ENCODE data around the gene GHRL. TPM values are rescaled to one million over a fixed set of nuclear protein-coding genes. Genes with fewer than 3 reads are reported as not detected.

Gene GHRL
- total and polyA plus RNA-seq, 2 donors (not counting 3 experiments of a cell fraction or from before 2014, with no cell fraction given) = not detected

- Histone ChIP-seq H3K4me1 (ENCODE audit: control insufficient read depth, extremely low read depth, insufficient read depth, low read length) (peaks cover 25% of the 10 kb centered on the region), H3K27ac (ENCODE audit: insufficient read depth, low read depth, low read length) (no peak overlapping the region), H3K4me3 (replicated peaks in 1 of 3; ENCODE audit: insufficient read depth in 1 of 3, low read depth in 1 of 3, low read length in 3 of 3) (no peak overlapping the region), H3K79me2 (ENCODE audit: control insufficient read depth, insufficient read depth, low read length) (no peaks in the 10 kb centered on the region), H3K9me3 (replicated peaks; ENCODE audit: control insufficient read depth, insufficient read depth, low read length) (no peaks in the 10 kb centered on the region), H2AFZ (ENCODE audit: low read depth, low read length) (no peak overlapping the region), H3K4me2 (ENCODE audit: insufficient read depth, low read length) (no peak overlapping the region), H3K27me3 (ENCODE audit: control insufficient read depth in 2 of 2, insufficient read depth in 2 of 2, low read length in 2 of 2) (no peaks in the 10 kb centered on the region), H3K9ac (replicated peaks; ENCODE audit: extremely low read depth, insufficient read depth, low read length) (no peak overlapping the region), H4K20me1 (replicated peaks; ENCODE audit: control insufficient read depth, extremely low read depth, insufficient read depth, low read length) (no peaks in the 10 kb centered on the region), H3K36me3 (ENCODE audit: control insufficient read depth in 2 of 2, extremely low read depth in 1 of 2, insufficient read depth in 2 of 2, low read length in 2 of 2) (peaks cover 42 to 44% of the 10 kb centered on the region in 2 experiments), H3K9me1 (replicated peaks; ENCODE audit: control insufficient read depth, extremely low read depth, insufficient read depth, low read length) (no peaks in the 10 kb centered on the region)
- CTCF ChIA-PET = interaction anchor here (1.2 kb wide), 1 partner anchor 191 kb away, joined by 3 read pairs; no protein-coding TSS in a partner anchor
- no peak for FAIRE-seq
- no peak for DNase-seq (ENCODE audit: low read depth, low spot score)
- BruUV-seq (replicated peaks) = no TSS peak
- dilution Hi-C loops (cut with MboI; ENCODE audit: extremely low pct_ligation_motif_present, low sequenced_read_pairs) = no loop called here
- TF ChIP-seq CTCF (IDR thresholded peaks at IDR 0.05; ENCODE audit: extremely low read depth in 1 of 2, insufficient read depth in 1 of 2, low read depth in 1 of 2, low read length in 2 of 2) (no peak), MYC (IDR thresholded peaks at IDR 0.05; ENCODE audit: low read depth, low read length) (no peak), MAX (IDR thresholded peaks at IDR 0.05; ENCODE audit: insufficient read depth, insufficient read length) (no peak), EZH2 (IDR thresholded peaks at IDR 0.05; ENCODE audit: borderline replicate concordance, low read depth, low read length, severe bottlenecking) (no peak), JUN (IDR thresholded peaks at IDR 0.05; ENCODE audit: borderline replicate concordance, insufficient read depth, insufficient read length, low read depth) (no peak), POLR2A (IDR thresholded peaks at IDR 0.05; ENCODE audit: low read depth, low read length) (no peak), GATA2 (IDR thresholded peaks at IDR 0.05; ENCODE audit: insufficient read depth, insufficient read length, low read depth, low read length) (no peak), POLR2AphosphoS5 (IDR thresholded peaks at IDR 0.05; ENCODE audit: insufficient read depth, low read depth, low read length) (no peak)
- POLR2A ChIA-PET = no interaction called here
- intact Hi-C loops (cut with micrococcal nuclease) = no loop called here
Observed at GRCh38 chr3:10306156-10306555, 13.4 kb upstream of the GHRL start.

All from endothelial cell of umbilical vein (primary cell).